Keratinocyte (primary cell): ENCODE measurements around the gene TNIK. TPM values are rescaled to one million over a fixed set of nuclear protein-coding genes. Genes with fewer than 3 reads are reported as not detected.

Experiments used
- DNase-seq: peaks from one replicate; pipeline ENCODE4 v3.0.0-alpha.2; 2011; ENCODE audit warnings: low read depth, missing footprints, low spot score
- FAIRE-seq: peaks from 2 replicates; lab custom pipeline; 2011; peaks lifted over from hg19 to GRCh38; lab: Jason Lieb, UNC
- H2AFZ ChIP-seq: 2 replicates; pipeline ENCODE4 v1.6.0; 2012; ENCODE audit warnings: low read length, control low read depth, inconsistent platforms; ENCODE audit not compliant: control insufficient read depth
- H3K27ac ChIP-seq: 2 replicates; pipeline ENCODE4 v1.5.1; 2011; ENCODE audit warnings: low read length; ENCODE audit not compliant: control insufficient read depth, insufficient read depth
- H3K27me3 ChIP-seq: 3 replicates; pipeline ENCODE4 v1.6.0; 2011; ENCODE audit warnings: low read length; ENCODE audit not compliant: control insufficient read depth, insufficient read depth; ENCODE audit errors: extremely low read depth
- H3K36me3 ChIP-seq, 2 experiments: 2 replicates in 1 of 2; 3 replicates in 1 of 2; pipeline ENCODE4 v1.5.1; 2011; ENCODE audit warnings: low read length in 2 of 2, mild to moderate bottlenecking in 1 of 2; ENCODE audit not compliant: control insufficient read depth in 2 of 2, insufficient read depth in 2 of 2; ENCODE audit errors: extremely low read depth in 1 of 2
- H3K4me1 ChIP-seq: 3 replicates; pipeline ENCODE4 v1.5.1; 2011; ENCODE audit warnings: low read length; ENCODE audit not compliant: control insufficient read depth, insufficient read depth; ENCODE audit errors: extremely low read depth
- H3K4me2 ChIP-seq: 3 replicates; pipeline ENCODE4 v1.6.0; 2011; ENCODE audit warnings: low read depth, low read length; ENCODE audit not compliant: control insufficient read depth, insufficient read depth; ENCODE audit errors: extremely low read depth
- H3K4me3 ChIP-seq, 3 experiments: fragments of 200-600 bp in 1 of 3; sonication (generic) in 1 of 3; 2 replicates in 2 of 3; 3 replicates in 1 of 3; pipeline ENCODE4 v1.5.1; 2011 to 2016; ENCODE audit warnings: low read length in 3 of 3, mild to moderate bottlenecking in 3 of 3, control low read depth in 2 of 3, inconsistent platforms in 1 of 3, low read depth in 1 of 3, mixed read lengths in 1 of 3, mixed run types in 1 of 3, moderate library complexity in 1 of 3; ENCODE audit not compliant: control insufficient read depth in 2 of 3, insufficient read depth in 2 of 3; ENCODE audit errors: extremely low read depth in 1 of 3
- H3K79me2 ChIP-seq: 2 replicates; pipeline ENCODE4 v1.6.0; 2012; ENCODE audit warnings: low read length; ENCODE audit not compliant: control insufficient read depth, insufficient read depth
- H3K9ac ChIP-seq: 3 replicates; pipeline ENCODE4 v1.6.0; 2011; ENCODE audit warnings: low read length; ENCODE audit not compliant: control insufficient read depth, insufficient read depth; ENCODE audit errors: extremely low read depth
- H3K9me1 ChIP-seq: 3 replicates; pipeline ENCODE4 v1.6.0; 2011; ENCODE audit warnings: low read length; ENCODE audit not compliant: control insufficient read depth, insufficient read depth; ENCODE audit errors: extremely low read depth
- H3K9me3 ChIP-seq: 2 replicates; pipeline ENCODE4 v1.5.1; 2012; ENCODE audit warnings: low read depth, low read length; ENCODE audit not compliant: control insufficient read depth
- H4K20me1 ChIP-seq: 3 replicates; pipeline ENCODE4 v1.6.0; 2011; ENCODE audit warnings: low read length; ENCODE audit not compliant: control insufficient read depth, insufficient read depth; ENCODE audit errors: extremely low read depth
- EZH2 ChIP-seq: IDR thresholded peaks from one replicate; pipeline ENCODE4 v1.6.1; 2012; ENCODE audit warnings: inconsistent platforms, mild to moderate bottlenecking, low read length, moderate library complexity
- dilution Hi-C: fragments of 300-500 bp; cut with MboI; formaldehyde crosslinking; loops from one replicate; pipeline ENCODE4 v1.7.0; 2020; ENCODE audit warnings: low sequenced_read_pairs; ENCODE audit not compliant: extremely low pct_ligation_motif_present
- polyA plus RNA-seq, 5 experiments: library from polyadenylated mRNA; depleted of rRNA in 3 of 5; stranded (reverse) in 3 of 5; stranded (forward) in 1 of 5; unstranded in 1 of 5; fragments of >200 nt; gene quantifications; 1 replicate in 1 of 5; 2 replicates in 3 of 5; 3 replicates in 1 of 5; pipeline versions ENCODE4 v1.2.1 to v1.2.3, GENCODE V29; 2011 to 2012; ENCODE audit warnings: missing spikeins in 2 of 5, low read depth in 1 of 5, low replicate concordance in 1 of 5
- TF ChIP-seq, protein P1 (sequence below), 3 experiments: IDR thresholded peaks in 1 of 3; conservative IDR thresholded peaks in 1 of 3; optimal IDR thresholded peaks in 1 of 3; 2 replicates in 2 of 3; 3 replicates in 1 of 3; pipeline versions ENCODE3 to v1.5.1; 2011; ENCODE audit warnings: low read length in 3 of 3, mild to moderate bottlenecking in 3 of 3, moderate library complexity in 2 of 3, control low read depth in 1 of 3, inconsistent platforms in 1 of 3; ENCODE audit not compliant: insufficient read depth in 2 of 3; ENCODE audit errors: extremely low read depth in 1 of 3

The TNIK gene
- polyA plus RNA-seq, 1 donor (not counting 4 experiments of a cell fraction or from before 2014, with no cell fraction given): 4.4 TPM

DNA sequence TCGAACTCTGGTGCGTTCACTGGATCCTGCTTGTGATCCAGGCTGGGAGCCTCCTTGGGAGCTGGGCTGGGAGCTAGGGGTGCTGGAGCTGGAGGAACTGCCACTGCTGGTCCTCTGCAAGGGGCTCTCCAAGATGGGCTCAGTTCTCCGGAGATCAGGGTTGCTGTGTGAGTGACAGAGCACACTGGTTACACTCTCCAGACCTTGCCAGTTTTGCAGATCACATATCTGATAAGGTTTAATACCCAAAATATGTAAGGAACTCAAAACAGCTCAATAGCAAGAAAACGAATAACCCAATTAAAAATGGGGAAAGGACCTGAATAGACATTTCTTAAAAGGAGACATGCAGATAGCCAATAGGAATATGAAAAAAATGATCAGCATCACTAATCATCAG, 349.5 kb downstream of the TNIK start:
- H2AFZ ChIP-seq: no peak overlapping the region
- TF ChIP-seq, protein P1, sequence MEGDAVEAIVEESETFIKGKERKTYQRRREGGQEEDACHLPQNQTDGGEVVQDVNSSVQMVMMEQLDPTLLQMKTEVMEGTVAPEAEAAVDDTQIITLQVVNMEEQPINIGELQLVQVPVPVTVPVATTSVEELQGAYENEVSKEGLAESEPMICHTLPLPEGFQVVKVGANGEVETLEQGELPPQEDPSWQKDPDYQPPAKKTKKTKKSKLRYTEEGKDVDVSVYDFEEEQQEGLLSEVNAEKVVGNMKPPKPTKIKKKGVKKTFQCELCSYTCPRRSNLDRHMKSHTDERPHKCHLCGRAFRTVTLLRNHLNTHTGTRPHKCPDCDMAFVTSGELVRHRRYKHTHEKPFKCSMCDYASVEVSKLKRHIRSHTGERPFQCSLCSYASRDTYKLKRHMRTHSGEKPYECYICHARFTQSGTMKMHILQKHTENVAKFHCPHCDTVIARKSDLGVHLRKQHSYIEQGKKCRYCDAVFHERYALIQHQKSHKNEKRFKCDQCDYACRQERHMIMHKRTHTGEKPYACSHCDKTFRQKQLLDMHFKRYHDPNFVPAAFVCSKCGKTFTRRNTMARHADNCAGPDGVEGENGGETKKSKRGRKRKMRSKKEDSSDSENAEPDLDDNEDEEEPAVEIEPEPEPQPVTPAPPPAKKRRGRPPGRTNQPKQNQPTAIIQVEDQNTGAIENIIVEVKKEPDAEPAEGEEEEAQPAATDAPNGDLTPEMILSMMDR (optimal IDR thresholded peaks at IDR 0.05 in 1 of 3, IDR thresholded peaks at IDR 0.05 in 1 of 3, conservative IDR thresholded peaks at IDR 0.05 in 1 of 3; ENCODE audit: extremely low read depth in 1 of 3, insufficient read depth in 2 of 3, low read length in 3 of 3): no peak
- TF ChIP-seq EZH2: no peak
- no peak overlapping the region for H3K27ac ChIP-seq
- no peaks in the 10 kb centered on the region for H3K27me3 ChIP-seq
- no peaks in the 10 kb centered on the region for H3K9me3 ChIP-seq
- peaks cover 9% of the 10 kb centered on the region for H3K4me1 ChIP-seq
- H3K4me2 ChIP-seq: no peak overlapping the region
- H3K9ac ChIP-seq: no peak overlapping the region
- H3K4me3 ChIP-seq: no peak overlapping the region
- H4K20me1 ChIP-seq: no peaks in the 10 kb centered on the region
- no peaks in the 10 kb centered on the region for H3K79me2 ChIP-seq
- DNase-seq (no peak), FAIRE-seq (no peak)
- H3K9me1 ChIP-seq: no peaks in the 10 kb centered on the region
- peaks cover 0 to 8% of the 10 kb centered on the region in 2 experiments for H3K36me3 ChIP-seq
- dilution Hi-C loops: no loop called here

DNA sequence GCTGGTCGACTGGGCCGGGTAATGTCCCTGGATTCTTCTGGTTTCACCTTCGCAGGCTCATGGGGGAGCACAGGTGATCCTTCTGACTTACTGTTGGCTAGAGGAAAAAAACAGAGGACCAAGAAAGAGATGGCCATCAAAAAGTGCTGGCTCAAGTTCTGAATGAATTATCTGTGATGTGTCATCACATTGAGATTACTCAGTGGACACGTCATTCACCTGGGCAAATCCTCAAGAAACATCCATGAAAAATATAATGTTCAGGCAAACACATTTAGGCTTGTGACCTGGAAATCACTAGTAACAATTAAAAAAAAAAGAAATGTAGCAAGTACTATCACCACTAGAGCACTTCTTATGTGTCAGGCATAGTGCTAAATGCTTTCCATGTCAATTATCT, 352.1 kb downstream of the TNIK start:
- Histone ChIP-seq H2AFZ (no peak overlapping the region), H3K79me2 (no peaks in the 10 kb centered on the region), H3K4me1 (peaks cover 9% of the 10 kb centered on the region), H3K4me2 (peak overlapping the region; percentile 51), H3K4me3 (no peak overlapping the region), H3K36me3 (peaks cover 0 to 3% of the 10 kb centered on the region in 2 experiments), H4K20me1 (no peaks in the 10 kb centered on the region), H3K9me3 (no peaks in the 10 kb centered on the region), H3K9me1 (no peaks in the 10 kb centered on the region), H3K27ac (no peak overlapping the region), H3K27me3 (no peaks in the 10 kb centered on the region), H3K9ac (no peak overlapping the region)
- dilution Hi-C loops: no loop called here
- no peak for DNase-seq
- peak; percentile 76 for FAIRE-seq
- no peak for TF ChIP-seq EZH2
- TF ChIP-seq, protein P1 (optimal IDR thresholded peaks at IDR 0.05 in 1 of 3, IDR thresholded peaks at IDR 0.05 in 1 of 3, conservative IDR thresholded peaks at IDR 0.05 in 1 of 3; ENCODE audit: extremely low read depth in 1 of 3, insufficient read depth in 2 of 3, low read length in 3 of 3): no peak
